Smooth muscle cell (in vitro differentiated cells): ENCODE measurements around the gene ARHGEF11. TPM values are rescaled to one million over a fixed set of nuclear protein-coding genes. Genes with fewer than 3 reads are reported as not detected.

ENCODE experiments used
- DNase-seq: peaks from one replicate; lab custom pipeline; 2025; ENCODE audit not compliant: unreplicated experiment; lab: John Stamatoyannopoulos, UW
- H2AFZ ChIP-seq: fragments of 200-600 bp; sonication (generic); 2 replicates; pipeline ENCODE4 v1.6.0; 2016; ENCODE audit warnings: antibody characterized with exemption, low read depth, mild to moderate bottlenecking
- H3F3A ChIP-seq: fragments of 200-600 bp; sonication (generic); 2 replicates; pipeline ENCODE4 v1.6.0; 2017; ENCODE audit warnings: antibody characterized with exemption, low read depth
- H3K27ac ChIP-seq: fragments of 200-600 bp; sonication (generic); 2 replicates; pipeline ENCODE4 v1.5.1; 2016; ENCODE audit warnings: low read depth, mild to moderate bottlenecking
- H3K27me3 ChIP-seq: fragments of 200-600 bp; sonication (generic); 2 replicates; pipeline ENCODE4 v1.6.1; 2016; ENCODE audit warnings: low read depth, mild to moderate bottlenecking
- H3K36me3 ChIP-seq: fragments of 200-600 bp; sonication (generic); 2 replicates; pipeline ENCODE4 v1.5.1; 2016; ENCODE audit warnings: low read depth
- H3K4me1 ChIP-seq: fragments of 200-600 bp; sonication (generic); 2 replicates; pipeline ENCODE4 v1.5.1; 2016; ENCODE audit warnings: low read depth
- H3K4me2 ChIP-seq: fragments of 200-600 bp; sonication (generic); 2 replicates; pipeline ENCODE4 v1.6.0; 2016; ENCODE audit warnings: mild to moderate bottlenecking
- H3K4me3 ChIP-seq: fragments of 200-600 bp; sonication (generic); 2 replicates; pipeline ENCODE4 v1.5.1; 2016; ENCODE audit warnings: mild to moderate bottlenecking
- H3K79me2 ChIP-seq: fragments of 200-600 bp; sonication (generic); 2 replicates; pipeline ENCODE4 v1.6.0; 2016; ENCODE audit warnings: low read depth, mild to moderate bottlenecking
- H3K9ac ChIP-seq: fragments of 200-600 bp; sonication (generic); 2 replicates; pipeline ENCODE4 v1.6.0; 2016; ENCODE audit warnings: low read depth
- H3K9me3 ChIP-seq: fragments of 200-600 bp; sonication (generic); replicated peaks from 2 replicates; pipeline ENCODE4 v1.5.1; 2016; ENCODE audit warnings: low read depth
- H4K20me1 ChIP-seq: fragments of 200-600 bp; sonication (generic); 2 replicates; pipeline ENCODE4 v1.6.0; 2016; ENCODE audit warnings: low read depth
- CTCF ChIP-seq: fragments of 200-600 bp; sonication (generic); IDR thresholded peaks from 2 replicates; pipeline ENCODE4 v1.5.1; 2017; ENCODE audit warnings: borderline replicate concordance, mild to moderate bottlenecking, antibody characterized with exemption; ENCODE audit not compliant: insufficient read depth, poor library complexity, severe bottlenecking
- WGBS: methylation state at CpG from one replicate; pipeline ENCODE4 v1.1.7; 2016; ENCODE audit warnings: low lambda C conversion rate; 5-methylcytosine and 5-hydroxymethylcytosine counted together
- polyA plus RNA-seq: library from polyadenylated mRNA; unstranded; fragments of >200 nt; fragmentation: Nextera tagmentation; extraction: Ambion mirVana; gene quantifications from 2 replicates; pipeline ENCODE4 v1.2.1, GENCODE V29; 2016
- total RNA-seq: library from RNA; depleted of rRNA; stranded (reverse); fragments of >200 nt; gene quantifications from 2 replicates; pipeline ENCODE4 v1.2.3, GENCODE V29; 2014

ARHGEF11 gene
- total and polyA plus RNA-seq, 2 experiments from 2014 or later = 15.1 to 20.1 TPM

GRCh38 chr1:156901590-156901900, 144.0 kb downstream of the ARHGEF11 start:
- Histone ChIP-seq H3K4me3 (no peak overlapping the region), H3K27me3 (no peaks in the 10 kb centered on the region), H2AFZ (no peak overlapping the region), H3K9ac (no peak overlapping the region), H3K27ac (no peak overlapping the region), H3F3A (no peaks in the 10 kb centered on the region), H3K4me2 (no peak overlapping the region), H3K36me3 (no peaks in the 10 kb centered on the region), H3K9me3 (no peaks in the 10 kb centered on the region), H3K4me1 (peaks cover 5% of the 10 kb centered on the region), H3K79me2 (no peaks in the 10 kb centered on the region), H4K20me1 (no peaks in the 10 kb centered on the region)
- no peak for TF ChIP-seq CTCF
- 85% methylated on average over 4 of the region's 4 CpGs for WGBS
- DNase-seq = no peak

DNA sequence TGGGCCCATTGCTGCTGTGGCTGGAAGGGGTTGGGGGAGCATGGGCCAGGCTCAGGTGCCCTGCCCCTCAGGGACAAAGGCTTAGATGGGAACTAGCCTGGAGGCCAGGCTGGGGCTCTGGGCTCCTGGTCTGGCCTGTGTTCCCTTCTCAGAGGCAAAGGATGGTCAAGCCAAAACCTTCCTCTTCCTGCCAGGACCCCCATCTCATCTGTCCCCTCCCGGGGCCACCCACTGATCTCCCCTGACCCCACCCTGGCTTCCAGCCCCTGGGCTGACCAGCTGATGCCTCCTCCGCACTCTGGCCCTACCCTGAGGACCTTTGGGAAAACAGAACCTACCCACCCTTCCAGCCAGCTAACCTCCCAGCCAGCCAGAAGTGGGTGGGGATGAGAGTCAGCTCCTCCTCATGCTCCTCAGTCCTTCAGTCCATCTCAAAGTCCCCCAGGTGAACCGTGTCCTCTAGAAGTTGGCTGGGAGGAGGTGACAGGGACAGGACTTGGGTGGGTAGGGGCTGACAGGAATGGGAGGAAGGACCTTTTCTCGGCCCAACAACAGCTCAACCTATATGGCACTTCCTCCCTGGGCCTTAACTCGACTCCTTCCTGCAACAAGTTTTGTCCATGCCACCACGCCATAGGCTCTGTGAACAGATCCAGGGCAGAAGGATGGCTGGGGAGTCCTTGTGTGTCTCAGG, 144.5 kb downstream of the ARHGEF11 start:
- no peaks in the 10 kb centered on the region for H3F3A ChIP-seq
- H3K27ac ChIP-seq = no peak overlapping the region
- H4K20me1 ChIP-seq = no peaks in the 10 kb centered on the region
- peaks cover 8% of the 10 kb centered on the region for H3K4me1 ChIP-seq
- no peak for TF ChIP-seq CTCF
- H3K36me3 ChIP-seq = no peaks in the 10 kb centered on the region
- DNase-seq = no peak
- H2AFZ ChIP-seq = no peak overlapping the region
- no peaks in the 10 kb centered on the region for H3K27me3 ChIP-seq
- H3K9me3 ChIP-seq = no peaks in the 10 kb centered on the region
- no peak overlapping the region for H3K4me2 ChIP-seq
- WGBS = 92% methylated on average over 5 of the region's 6 CpGs
- no peaks in the 10 kb centered on the region for H3K79me2 ChIP-seq
- no peak overlapping the region for H3K9ac ChIP-seq
- no peak overlapping the region for H3K4me3 ChIP-seq

GRCh38 chr1:156899956-156900718, 145.4 kb downstream of the ARHGEF11 start:
- H3K4me3 ChIP-seq = no peak overlapping the region
- H3K27ac ChIP-seq = no peak overlapping the region
- H3K4me2 ChIP-seq = no peak overlapping the region
- no peaks in the 10 kb centered on the region for H3K36me3 ChIP-seq
- H3K79me2 ChIP-seq = no peaks in the 10 kb centered on the region
- DNase-seq = no peak
- H2AFZ ChIP-seq = no peak overlapping the region
- no peaks in the 10 kb centered on the region for H3K27me3 ChIP-seq
- no peaks in the 10 kb centered on the region for H3K9me3 ChIP-seq
- WGBS = 73% methylated on average over 11 of the region's 12 CpGs
- H3K4me1 ChIP-seq = peaks cover 8% of the 10 kb centered on the region
- no peaks in the 10 kb centered on the region for H3F3A ChIP-seq
- no peak overlapping the region for H3K9ac ChIP-seq
- no peaks in the 10 kb centered on the region for H4K20me1 ChIP-seq
- TF ChIP-seq CTCF = no peak
